IPS-20b (cell line): Measurements from ENCODE around the gene KCNH8.

Source experiments
- H3K27ac ChIP-seq: one replicate; pipeline ENCODE4 v1.5.1; 2013; ENCODE audit warnings: low read length
- H3K27me3 ChIP-seq: 2 replicates; pipeline ENCODE4 v1.6.1; 2013; ENCODE audit warnings: mild to moderate bottlenecking, low read length, inconsistent platforms; ENCODE audit not compliant: insufficient read depth
- H3K36me3 ChIP-seq: 2 replicates; pipeline ENCODE4 v1.6.1; 2013; ENCODE audit warnings: low read depth, mild to moderate bottlenecking, inconsistent platforms, low read length, moderate library complexity; ENCODE audit not compliant: insufficient read depth
- H3K4me1 ChIP-seq: 2 replicates; pipeline ENCODE4 v1.6.1; 2013; ENCODE audit warnings: mild to moderate bottlenecking, control low read depth, inconsistent platforms, low read length, moderate library complexity; ENCODE audit not compliant: insufficient read depth
- H3K4me3 ChIP-seq: 2 replicates; pipeline ENCODE4 v1.5.1; 2013; ENCODE audit warnings: mild to moderate bottlenecking, low read length, inconsistent platforms
- H3K9ac ChIP-seq: 2 replicates; pipeline ENCODE4 v1.6.1; 2013; ENCODE audit warnings: low read depth, mild to moderate bottlenecking, inconsistent platforms, low read length, moderate library complexity
- H3K9me3 ChIP-seq: 2 replicates; pipeline ENCODE4 v1.6.1; 2013; ENCODE audit warnings: mild to moderate bottlenecking, low read depth, low read length, inconsistent platforms; ENCODE audit not compliant: insufficient read depth

The KCNH8 gene

DNA sequence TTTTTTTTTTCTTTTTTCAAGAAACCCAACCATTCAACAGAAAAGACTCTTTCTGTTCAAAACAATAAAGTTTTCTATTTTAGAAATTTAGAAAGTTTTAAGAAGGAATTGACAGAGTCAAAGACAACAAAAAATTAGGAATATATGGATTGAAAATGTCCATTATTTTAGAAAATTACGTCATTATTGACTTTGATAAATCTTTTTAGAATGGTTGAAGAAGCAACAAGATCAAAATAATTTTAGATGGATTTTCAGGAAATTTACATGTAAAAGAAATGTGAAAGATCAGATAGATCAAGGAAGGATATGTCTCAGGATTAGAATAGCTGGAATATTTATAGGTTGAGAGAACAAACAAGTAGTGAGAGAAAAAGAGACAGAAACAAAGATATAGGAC is 8.4 kb upstream of the KCNH8 start:
- Histone ChIP-seq H3K36me3 (no peaks in the 10 kb centered on the region), H3K4me1 (no peaks in the 10 kb centered on the region), H3K9me3 (no peaks in the 10 kb centered on the region), H3K4me3 (no peak overlapping the region), H3K27me3 (no peaks in the 10 kb centered on the region), H3K27ac (no peak overlapping the region), H3K9ac (no peak overlapping the region)

DNA sequence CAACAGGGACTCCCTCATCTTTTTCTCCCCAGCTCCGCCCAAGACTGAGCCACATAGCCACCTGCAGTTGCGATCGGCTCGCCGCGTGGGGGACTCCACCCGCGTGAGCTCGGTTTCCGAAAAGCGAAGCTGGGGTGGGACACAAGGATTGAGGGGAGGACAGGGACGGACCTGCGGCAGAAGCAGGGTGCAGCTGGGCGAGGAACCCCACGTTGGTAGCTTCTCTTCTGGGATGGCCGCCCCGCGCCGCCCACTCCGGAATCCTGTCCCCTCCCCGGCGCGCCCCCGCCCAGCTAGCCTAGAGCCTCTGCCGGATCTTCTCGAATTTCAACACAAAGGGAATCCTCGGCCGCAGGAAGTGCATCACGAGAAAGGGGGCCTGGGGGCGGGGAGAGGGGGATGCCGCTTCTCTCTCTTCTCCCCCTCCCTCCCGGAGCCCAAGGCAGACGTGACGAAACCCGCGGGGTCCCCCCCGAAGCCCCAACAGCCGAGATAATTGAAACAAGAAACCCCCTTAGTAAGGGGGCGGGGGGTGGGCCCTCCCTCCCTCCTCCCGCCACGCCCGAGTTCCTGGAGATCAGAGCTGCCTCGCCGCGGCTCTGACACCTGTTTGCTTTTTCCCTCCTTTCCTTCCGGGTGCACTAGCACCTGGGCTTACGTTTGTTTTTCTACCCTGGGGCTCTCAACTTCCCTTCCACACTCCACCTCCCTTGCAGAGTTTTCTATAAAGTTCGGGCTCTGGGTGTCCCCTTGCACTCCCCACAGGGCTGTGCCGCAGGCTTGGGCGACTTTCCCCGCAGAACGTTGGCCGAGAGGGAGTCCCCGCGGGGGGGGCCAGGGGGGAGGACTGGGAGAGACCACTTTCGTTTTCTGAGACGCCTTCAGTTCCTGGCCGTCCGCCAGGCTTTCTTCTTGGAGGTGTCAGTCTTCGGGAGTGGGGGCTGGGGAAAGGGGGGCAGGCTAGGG is 1.3 kb upstream of the KCNH8 start:
- Histone ChIP-seq H3K9ac (peak overlapping the region; percentile 92), H3K4me1 (no peaks in the 10 kb centered on the region), H3K27me3 (peaks cover 15% of the 10 kb centered on the region), H3K4me3 (peak overlapping the region; percentile 97), H3K9me3 (no peaks in the 10 kb centered on the region), H3K36me3 (no peaks in the 10 kb centered on the region), H3K27ac (peak overlapping the region; percentile 93)

DNA sequence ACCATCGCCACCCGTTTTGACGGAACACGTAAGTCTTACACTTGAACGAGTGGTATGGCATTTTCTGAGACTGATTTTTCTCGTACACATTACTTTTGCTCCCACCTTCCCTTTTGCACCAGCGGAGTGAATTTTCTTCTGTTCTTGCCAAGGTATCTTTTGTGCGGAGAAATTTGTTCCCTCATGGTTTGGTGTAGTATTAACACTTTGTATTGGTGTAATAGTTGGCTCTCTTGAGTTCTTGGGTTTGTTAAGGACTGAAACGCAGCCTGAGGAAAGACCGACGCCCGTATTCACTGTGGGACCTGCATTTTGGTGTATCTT is 420 bp downstream of the KCNH8 start:
- Histone ChIP-seq H3K4me3 (peak overlapping the region; percentile 97), H3K36me3 (no peaks in the 10 kb centered on the region), H3K9me3 (no peaks in the 10 kb centered on the region), H3K27me3 (peaks cover 15% of the 10 kb centered on the region), H3K4me1 (no peaks in the 10 kb centered on the region), H3K27ac (no peak overlapping the region), H3K9ac (peak overlapping the region; percentile 32; the same call in 1 of the 2 replicates)

DNA sequence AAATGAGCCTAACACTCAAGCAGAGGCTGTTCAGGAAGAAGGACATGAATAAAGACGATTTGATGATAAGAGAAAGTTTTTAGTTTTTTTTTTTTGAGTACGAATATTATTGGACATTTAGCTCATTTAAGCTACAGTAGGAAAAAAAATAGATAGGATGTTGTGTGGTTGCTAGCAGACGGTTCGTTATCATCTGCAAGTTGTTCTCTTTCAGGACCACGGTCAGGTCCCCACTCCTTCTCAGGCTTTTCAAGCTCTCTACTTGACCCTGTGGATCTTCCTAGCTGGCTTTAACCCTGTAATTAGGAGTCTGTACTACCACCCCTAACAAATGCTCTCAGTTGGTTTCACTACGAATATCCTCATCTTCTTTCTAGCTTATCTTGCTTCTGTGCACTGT is 1.1 kb downstream of the KCNH8 start:
- H3K36me3 ChIP-seq: no peaks in the 10 kb centered on the region
- H3K27me3 ChIP-seq: peaks cover 15% of the 10 kb centered on the region
- no peak overlapping the region for H3K27ac ChIP-seq
- no peaks in the 10 kb centered on the region for H3K9me3 ChIP-seq
- peak overlapping the region; percentile 32; the same call in 1 of the 2 replicates for H3K9ac ChIP-seq
- H3K4me1 ChIP-seq: no peaks in the 10 kb centered on the region
- H3K4me3 ChIP-seq: peak overlapping the region; percentile 97

DNA sequence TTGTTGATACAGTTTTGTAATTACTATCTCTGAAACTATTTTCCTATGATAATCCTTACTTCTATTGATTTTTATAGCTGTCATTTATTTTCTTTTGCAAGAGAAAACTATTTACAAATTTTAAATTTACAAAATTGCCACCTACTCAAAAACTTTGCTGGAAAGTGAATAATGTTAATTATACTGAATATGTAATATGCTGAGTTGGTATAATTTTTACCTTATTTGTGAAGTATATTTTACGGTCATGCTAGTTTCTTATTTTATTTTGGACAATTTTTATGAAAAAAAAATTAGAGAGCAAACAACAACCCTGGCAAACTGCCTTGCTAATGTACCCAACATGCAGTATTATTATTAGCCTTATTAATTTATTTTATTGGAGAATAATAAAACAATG is 2.9 kb downstream of the KCNH8 start:
- no peak overlapping the region for H3K27ac ChIP-seq
- peaks cover 15% of the 10 kb centered on the region for H3K27me3 ChIP-seq
- no peaks in the 10 kb centered on the region for H3K36me3 ChIP-seq
- H3K4me1 ChIP-seq: no peaks in the 10 kb centered on the region
- no peak overlapping the region for H3K9ac ChIP-seq
- H3K9me3 ChIP-seq: no peaks in the 10 kb centered on the region
- H3K4me3 ChIP-seq: no peak overlapping the region

DNA sequence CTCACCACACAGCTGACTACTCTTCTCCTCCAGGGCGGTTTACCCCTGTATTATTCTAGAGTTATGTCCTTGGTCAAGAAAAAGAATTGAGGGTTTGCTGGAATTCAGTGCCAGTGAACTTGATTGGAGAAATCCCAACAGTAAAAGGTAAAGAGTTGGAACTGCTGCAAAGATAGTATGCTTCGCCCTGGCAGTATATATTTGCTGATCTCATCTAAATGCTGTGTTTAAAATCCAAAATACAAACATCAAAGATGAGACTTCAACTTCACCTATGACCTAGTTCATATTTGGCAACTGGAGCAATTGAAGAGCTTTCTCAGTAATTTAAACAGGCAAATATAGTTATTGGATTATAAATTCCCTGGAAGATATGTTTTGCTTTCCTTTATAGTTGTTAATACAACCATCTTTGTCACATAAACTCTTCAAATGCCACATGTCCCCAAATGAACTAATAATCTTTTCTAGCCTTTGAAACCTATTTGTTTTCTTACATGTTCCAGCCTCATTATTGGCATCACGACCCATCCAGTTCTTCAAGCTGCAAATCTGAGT is 6.5 kb downstream of the KCNH8 start:
- no peak overlapping the region for H3K27ac ChIP-seq
- no peak overlapping the region for H3K4me3 ChIP-seq
- H3K36me3 ChIP-seq: no peaks in the 10 kb centered on the region
- no peaks in the 10 kb centered on the region for H3K9me3 ChIP-seq
- no peak overlapping the region for H3K9ac ChIP-seq
- H3K4me1 ChIP-seq: no peaks in the 10 kb centered on the region
- H3K27me3 ChIP-seq: peaks cover under 1% of the 10 kb centered on the region; the same call in 1 of the 2 replicates

DNA sequence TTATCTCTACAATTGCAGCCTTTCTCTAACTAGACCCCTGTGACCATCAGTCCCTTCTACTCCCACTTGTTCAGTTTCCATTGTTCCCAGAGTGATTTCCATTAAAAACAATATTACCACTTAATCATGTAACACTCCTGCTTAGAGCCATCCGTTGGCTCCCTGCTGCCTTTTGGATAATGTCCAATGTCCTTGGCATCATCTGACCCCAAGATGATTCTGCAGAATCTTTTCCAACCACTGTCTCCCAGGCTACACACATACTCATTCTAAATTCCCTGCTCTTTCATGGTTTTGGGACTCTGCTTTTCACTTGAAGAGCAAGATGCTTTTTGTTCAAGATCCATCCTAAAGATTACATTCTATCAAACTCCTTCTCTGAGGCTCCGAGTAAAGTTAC is 7.1 kb downstream of the KCNH8 start:
- Histone ChIP-seq H3K4me3 (no peak overlapping the region), H3K9me3 (no peaks in the 10 kb centered on the region), H3K27me3 (no peaks in the 10 kb centered on the region), H3K36me3 (no peaks in the 10 kb centered on the region), H3K4me1 (no peaks in the 10 kb centered on the region), H3K27ac (no peak overlapping the region), H3K9ac (no peak overlapping the region)

DNA sequence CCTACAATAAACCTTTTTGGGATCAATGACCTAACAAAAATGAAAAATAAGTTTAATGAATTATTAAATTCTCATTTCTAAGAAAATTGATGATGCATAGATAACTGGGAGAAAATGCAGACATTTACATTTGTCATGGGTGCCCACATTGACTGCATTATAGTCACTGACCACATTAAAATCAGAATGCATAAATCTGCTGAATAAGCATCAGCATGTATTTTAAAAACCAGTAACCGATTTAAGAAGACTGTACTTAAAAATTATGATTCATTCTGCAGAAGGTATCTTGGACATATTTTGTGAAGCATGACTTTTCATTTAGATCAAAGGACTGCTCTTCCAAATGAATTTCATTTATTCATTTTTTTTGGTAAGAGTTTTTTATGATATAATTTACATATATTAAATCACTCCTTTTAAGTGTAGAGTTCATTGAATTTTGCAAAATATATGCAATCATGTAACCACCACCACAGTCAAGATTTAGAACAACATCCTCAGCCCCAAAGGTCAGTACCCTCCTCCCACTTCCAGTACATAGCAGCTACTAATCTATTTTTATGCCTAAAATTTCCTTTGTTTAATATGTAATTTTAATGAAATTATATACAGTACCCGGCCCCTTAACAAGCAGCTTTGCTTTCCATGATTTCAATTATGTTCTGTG is 11.8 kb downstream of the KCNH8 start:
- Histone ChIP-seq H3K9ac (no peak overlapping the region), H3K36me3 (no peaks in the 10 kb centered on the region), H3K27ac (no peak overlapping the region), H3K4me3 (no peak overlapping the region), H3K9me3 (no peaks in the 10 kb centered on the region), H3K27me3 (no peaks in the 10 kb centered on the region), H3K4me1 (peaks cover 3% of the 10 kb centered on the region)

DNA sequence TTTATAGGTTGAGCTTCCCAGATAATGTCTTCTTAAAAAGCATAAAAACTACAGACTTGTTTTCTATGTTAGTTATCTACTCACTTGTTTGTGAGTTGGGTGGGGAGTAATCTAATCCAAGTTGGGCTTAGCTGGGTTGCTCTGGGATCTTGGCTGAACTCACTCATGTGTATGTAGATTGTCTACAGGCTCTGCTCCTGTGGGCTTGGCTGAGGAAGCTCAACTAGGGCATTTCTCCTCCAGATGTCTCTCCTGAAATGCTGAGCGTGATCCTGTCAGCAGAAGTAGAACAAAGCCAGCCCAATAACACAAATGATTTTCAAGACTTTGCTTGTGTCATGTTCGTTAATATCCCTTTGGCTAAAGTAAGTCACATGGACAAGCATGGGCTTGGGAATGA is 17.3 kb downstream of the KCNH8 start:
- Histone ChIP-seq H3K9ac (no peak overlapping the region), H3K4me1 (peaks cover under 1% of the 10 kb centered on the region), H3K4me3 (no peak overlapping the region), H3K27me3 (no peaks in the 10 kb centered on the region), H3K9me3 (no peaks in the 10 kb centered on the region), H3K27ac (no peak overlapping the region), H3K36me3 (no peaks in the 10 kb centered on the region)

DNA sequence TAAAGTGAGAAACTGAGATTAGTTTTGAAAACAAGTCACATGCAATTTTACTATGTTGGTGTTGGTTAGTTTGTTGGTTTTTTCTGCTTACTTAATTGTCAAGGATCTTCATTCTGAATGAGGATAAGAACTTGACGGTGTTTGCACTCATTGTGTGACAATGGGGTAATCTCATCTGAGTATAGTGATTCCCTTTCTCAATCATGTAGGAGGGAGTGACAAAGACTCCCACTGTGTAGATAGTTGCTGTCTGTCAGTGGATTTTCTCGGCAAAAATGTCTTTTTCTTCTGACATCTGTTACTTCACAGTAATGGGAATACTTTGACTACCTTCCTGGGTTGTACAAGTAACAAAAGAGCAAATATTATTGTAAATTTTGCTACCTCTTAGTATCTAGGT is 23.5 kb downstream of the KCNH8 start:
- no peak overlapping the region for H3K4me3 ChIP-seq

DNA sequence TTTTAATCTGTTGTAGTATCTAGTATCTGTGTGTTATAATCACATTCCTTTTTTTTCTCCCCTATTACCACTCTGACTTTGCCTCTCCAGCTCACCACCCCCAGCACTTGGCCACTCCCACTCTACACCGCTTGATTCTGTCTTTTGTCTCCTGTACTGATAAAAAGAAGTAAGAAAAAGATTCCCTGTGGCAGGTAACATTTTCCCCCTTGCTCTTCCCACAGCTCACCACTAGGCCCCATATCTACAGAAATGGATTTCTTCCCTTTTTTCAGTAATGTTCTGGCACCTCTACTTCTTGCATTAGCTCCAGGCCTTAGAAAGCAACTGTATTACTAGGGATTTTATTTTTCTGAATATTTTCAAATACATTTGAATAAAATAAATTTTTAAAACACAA is 25.6 kb downstream of the KCNH8 start:
- Histone ChIP-seq H3K4me3 (no peak overlapping the region), H3K4me1 (no peaks in the 10 kb centered on the region), H3K36me3 (no peaks in the 10 kb centered on the region), H3K9ac (no peak overlapping the region), H3K9me3 (no peaks in the 10 kb centered on the region), H3K27ac (no peak overlapping the region), H3K27me3 (no peaks in the 10 kb centered on the region)

More for the DNA sequence above, 23.5 kb downstream of the KCNH8 start:
- H3K27me3 ChIP-seq: no peaks in the 10 kb centered on the region
- H3K4me1 ChIP-seq: no peaks in the 10 kb centered on the region
- H3K27ac ChIP-seq: no peak overlapping the region
- H3K9me3 ChIP-seq: no peaks in the 10 kb centered on the region
- no peak overlapping the region for H3K9ac ChIP-seq
- no peaks in the 10 kb centered on the region for H3K36me3 ChIP-seq

DNA sequence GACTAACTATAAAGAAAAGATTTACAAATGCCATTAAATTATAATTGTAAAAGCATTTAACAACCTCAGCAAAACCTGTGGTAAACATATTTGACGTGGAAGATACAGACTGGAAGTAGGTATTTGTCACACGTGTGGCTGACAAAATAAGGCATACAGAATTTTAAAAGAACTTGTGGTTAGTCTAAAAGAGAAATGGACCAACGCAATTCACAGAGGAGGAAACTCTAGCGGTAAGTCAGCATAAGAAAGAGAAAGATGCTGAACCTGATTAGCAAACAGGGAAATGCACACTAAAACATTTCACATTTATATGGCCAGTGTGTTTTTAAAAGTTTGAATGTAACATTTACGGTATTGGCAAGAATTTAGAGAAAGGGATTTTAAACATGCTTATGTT is 35.3 kb downstream of the KCNH8 start:
- Histone ChIP-seq H3K4me1 (peaks cover 6% of the 10 kb centered on the region; the same call in 1 of the 2 replicates), H3K9ac (no peak overlapping the region), H3K27ac (no peak overlapping the region), H3K27me3 (no peaks in the 10 kb centered on the region), H3K4me3 (no peak overlapping the region), H3K36me3 (no peaks in the 10 kb centered on the region), H3K9me3 (no peaks in the 10 kb centered on the region)
